ENCODE measurements around the gene F2RL1. TPM values are rescaled to one million over a fixed set of nuclear protein-coding genes. Genes with fewer than 3 reads are reported as not detected.

F2RL1 gene
- total RNA-seq, 1 experiment from 2014 or later: 51.8 TPM

DNA sequence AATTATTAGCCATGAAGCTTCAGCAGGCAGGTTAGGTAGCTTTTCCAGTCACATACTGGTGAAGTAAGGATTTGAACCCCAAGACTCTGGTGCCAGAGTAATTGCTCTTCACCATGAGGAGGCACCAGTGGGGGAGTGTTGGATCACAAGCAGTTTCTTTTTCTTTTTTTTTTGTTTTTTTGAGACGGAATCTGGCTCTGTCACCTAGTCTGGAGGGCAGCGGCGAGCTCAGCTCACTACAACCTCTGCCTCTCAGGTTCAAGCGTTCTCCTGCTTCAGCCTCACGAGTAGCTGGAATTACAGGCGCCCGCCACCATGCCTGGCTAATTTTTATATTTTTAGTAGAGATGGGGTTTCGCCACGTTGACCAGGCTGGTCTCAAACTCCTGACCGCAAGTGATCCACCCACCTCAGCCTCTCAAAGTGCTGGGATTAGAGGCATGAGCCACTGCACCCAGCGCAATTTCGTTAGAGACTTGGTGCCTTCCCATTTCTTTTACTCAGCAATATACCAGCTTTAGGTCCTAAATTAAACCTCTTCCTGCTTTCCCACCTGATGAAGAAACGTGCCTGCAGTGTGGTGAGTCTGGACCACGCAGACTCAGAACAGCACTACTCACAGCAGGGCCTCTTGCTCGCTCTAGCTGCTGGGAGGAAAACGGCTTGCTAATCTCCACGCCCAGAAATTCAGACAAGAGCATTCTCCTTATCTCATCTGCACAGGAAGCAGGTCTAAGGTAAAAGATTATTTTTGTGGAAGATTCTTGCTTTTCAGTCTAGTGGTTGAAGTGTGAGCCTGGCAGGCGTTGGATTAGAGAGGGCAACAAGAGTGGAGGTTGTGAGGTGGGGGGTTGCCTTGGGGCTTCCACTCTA lies 30.8 kb downstream of the F2RL1 start, which contains the start of gene S100Z:
S100Z (plus strand) TSS at position 596 of the 873 bp plus-strand sequence. CDS start 25,346 bp downstream, outside the sequence.
- TF ChIP-seq, protein P1, sequence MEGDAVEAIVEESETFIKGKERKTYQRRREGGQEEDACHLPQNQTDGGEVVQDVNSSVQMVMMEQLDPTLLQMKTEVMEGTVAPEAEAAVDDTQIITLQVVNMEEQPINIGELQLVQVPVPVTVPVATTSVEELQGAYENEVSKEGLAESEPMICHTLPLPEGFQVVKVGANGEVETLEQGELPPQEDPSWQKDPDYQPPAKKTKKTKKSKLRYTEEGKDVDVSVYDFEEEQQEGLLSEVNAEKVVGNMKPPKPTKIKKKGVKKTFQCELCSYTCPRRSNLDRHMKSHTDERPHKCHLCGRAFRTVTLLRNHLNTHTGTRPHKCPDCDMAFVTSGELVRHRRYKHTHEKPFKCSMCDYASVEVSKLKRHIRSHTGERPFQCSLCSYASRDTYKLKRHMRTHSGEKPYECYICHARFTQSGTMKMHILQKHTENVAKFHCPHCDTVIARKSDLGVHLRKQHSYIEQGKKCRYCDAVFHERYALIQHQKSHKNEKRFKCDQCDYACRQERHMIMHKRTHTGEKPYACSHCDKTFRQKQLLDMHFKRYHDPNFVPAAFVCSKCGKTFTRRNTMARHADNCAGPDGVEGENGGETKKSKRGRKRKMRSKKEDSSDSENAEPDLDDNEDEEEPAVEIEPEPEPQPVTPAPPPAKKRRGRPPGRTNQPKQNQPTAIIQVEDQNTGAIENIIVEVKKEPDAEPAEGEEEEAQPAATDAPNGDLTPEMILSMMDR (IDR thresholded peaks at IDR 0.05; ENCODE audit: insufficient read depth in 1 of 2, low read depth in 1 of 2, low read length in 1 of 2, severe bottlenecking in 1 of 2, unreplicated experiment in 1 of 2): no peak
- DNase-seq: peak; percentile 25 to 79
- Mint-ChIP-seq H3K9me3 (ENCODE audit: unreplicated experiment) (peaks cover 11% of the 10 kb centered on the region), H3K4me1 (ENCODE audit: low read depth, unreplicated experiment) (peaks cover 24% of the 10 kb centered on the region), H3K27me3 (ENCODE audit: insufficient read depth, unreplicated experiment) (no peaks in the 10 kb centered on the region), H3K36me3 (ENCODE audit: insufficient read depth, unreplicated experiment) (no peaks in the 10 kb centered on the region), H3K27ac (ENCODE audit: unreplicated experiment) (no peak within 1 kb of the TSS), H3K4me3 (ENCODE audit: unreplicated experiment) (peak within 1 kb of the TSS; percentile 5)
- CTCF ChIA-PET: no interaction called here
- Histone ChIP-seq H3K4me1 (peaks cover 32% of the 10 kb centered on the region), H3K27me3 (replicated peaks; ENCODE audit: control insufficient read depth, insufficient read depth, low read length) (no peaks in the 10 kb centered on the region), H3K9me3 (0 out of 2 replicates have a peak, but pooled peaks cover 3% of the 10 kb centered on the region), H3K4me3 (ENCODE audit: low read depth, low read length) (no peak within 1 kb of the TSS), H3K36me3 (ENCODE audit: control insufficient read depth, insufficient read depth, low read length) (no peaks in the 10 kb centered on the region)
- intact Hi-C loops (cut with micrococcal nuclease; ENCODE audit: unreplicated experiment): no loop called here
- BruUV-seq (replicated peaks): no TSS peak
- POLR2A ChIA-PET: interaction anchor here (0.5 kb wide), 1 partner anchor 276 kb away, joined by 3 read pairs; no protein-coding TSS in a partner anchor

DNA sequence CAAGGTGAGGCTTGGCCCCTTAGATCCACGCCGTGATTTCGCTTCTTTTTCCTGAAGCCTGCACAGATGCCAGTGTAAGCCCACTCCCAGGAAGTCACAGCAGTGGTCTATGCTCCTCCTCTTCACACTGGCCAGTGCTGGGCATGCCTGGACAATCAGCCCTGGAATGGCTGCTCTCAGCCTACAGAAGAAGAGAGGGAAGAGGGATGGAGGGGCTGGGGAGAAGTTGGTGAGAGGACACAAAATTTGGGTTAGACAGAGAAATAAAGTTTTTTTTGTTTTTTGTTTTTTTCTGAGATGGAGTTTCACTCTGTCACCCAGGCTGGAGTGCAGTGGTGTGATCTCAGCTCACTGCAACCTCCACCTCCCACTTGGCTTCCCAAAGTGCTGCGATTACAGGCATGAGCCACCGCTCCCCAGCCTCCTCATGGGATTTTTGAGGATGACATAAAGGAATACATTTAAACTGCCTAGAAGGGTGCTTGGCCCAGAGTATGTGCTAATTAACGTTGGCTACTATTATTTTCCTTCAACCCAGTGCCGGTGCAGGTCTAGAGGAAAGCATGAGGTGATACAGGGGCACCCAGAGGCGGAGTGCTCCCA lies 31.8 kb downstream of the F2RL1 start:
- ChIA-PET CTCF (no interaction called here), POLR2A (interaction anchor here (0.5 kb wide), 1 partner anchor 275 kb away, joined by 3 read pairs; no protein-coding TSS in a partner anchor)
- Histone ChIP-seq H3K36me3 (ENCODE audit: control insufficient read depth, insufficient read depth, low read length) (no peaks in the 10 kb centered on the region), H3K9me3 (0 out of 2 replicates have a peak, but pooled peaks cover 10% of the 10 kb centered on the region), H3K27me3 (replicated peaks; ENCODE audit: control insufficient read depth, insufficient read depth, low read length) (no peaks in the 10 kb centered on the region), H3K4me1 (peaks cover 42% of the 10 kb centered on the region), H3K4me3 (ENCODE audit: low read depth, low read length) (no peak overlapping the region)
- H3K27ac Mint-ChIP-seq (ENCODE audit: unreplicated experiment): no peak overlapping the region
- TF ChIP-seq, protein P1 (IDR thresholded peaks at IDR 0.05; ENCODE audit: insufficient read depth in 1 of 2, low read depth in 1 of 2, low read length in 1 of 2, severe bottlenecking in 1 of 2, unreplicated experiment in 1 of 2): no peak
- no peaks in the 10 kb centered on the region for H3K36me3 Mint-ChIP-seq (ENCODE audit: insufficient read depth, unreplicated experiment)
- H3K4me1 Mint-ChIP-seq (ENCODE audit: low read depth, unreplicated experiment): peaks cover 30% of the 10 kb centered on the region
- H3K9me3 Mint-ChIP-seq (ENCODE audit: unreplicated experiment): peaks cover 11% of the 10 kb centered on the region
- intact Hi-C loops (cut with micrococcal nuclease; ENCODE audit: unreplicated experiment): no loop called here
- no peaks in the 10 kb centered on the region for H3K27me3 Mint-ChIP-seq (ENCODE audit: insufficient read depth, unreplicated experiment)
- DNase-seq: no peak
- H3K4me3 Mint-ChIP-seq (ENCODE audit: unreplicated experiment): no peak overlapping the region
- BruUV-seq (replicated peaks): no TSS peak

DNA sequence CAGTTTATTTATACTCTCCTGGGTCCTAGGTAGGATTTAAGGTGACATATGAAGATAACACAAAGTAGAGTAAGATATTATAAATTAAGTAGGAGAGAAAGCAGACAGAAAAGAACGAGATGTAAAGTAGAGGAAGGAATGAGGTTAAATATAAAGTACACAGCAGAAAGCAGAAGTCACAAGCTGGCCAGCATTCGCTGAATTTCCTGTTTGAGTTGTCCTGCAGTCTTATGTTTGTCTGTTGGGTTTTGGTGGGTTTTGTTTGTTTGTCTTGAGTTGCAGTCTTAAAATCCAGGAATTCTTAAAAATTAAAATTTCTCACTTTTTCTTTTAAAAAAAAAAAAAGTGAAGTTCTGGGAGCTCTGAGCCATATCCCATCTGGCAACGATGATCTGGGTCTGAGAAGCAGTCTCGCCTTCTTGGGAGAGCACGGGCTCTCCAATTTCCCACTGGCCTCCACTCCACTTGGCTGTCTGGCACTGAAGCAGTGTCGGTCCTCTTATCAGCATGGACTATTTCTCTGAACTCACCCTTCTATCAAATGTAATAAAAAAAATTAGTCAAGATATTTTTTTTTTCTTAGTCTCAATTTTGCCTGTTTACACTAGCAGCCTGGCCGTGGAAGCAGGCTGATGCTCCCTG lies 33.0 kb downstream of the F2RL1 start:
- no peak overlapping the region for H3K27ac Mint-ChIP-seq (ENCODE audit: unreplicated experiment)

More for the DNA sequence above, 33.0 kb downstream of the F2RL1 start:
- Histone ChIP-seq H3K36me3 (ENCODE audit: control insufficient read depth, insufficient read depth, low read length) (no peaks in the 10 kb centered on the region), H3K4me3 (ENCODE audit: low read depth, low read length) (no peak overlapping the region), H3K9me3 (0 out of 2 replicates have a peak, but pooled peaks cover 10% of the 10 kb centered on the region), H3K4me1 (peaks cover 46% of the 10 kb centered on the region), H3K27me3 (replicated peaks; ENCODE audit: control insufficient read depth, insufficient read depth, low read length) (no peaks in the 10 kb centered on the region)
- no peaks in the 10 kb centered on the region for H3K36me3 Mint-ChIP-seq (ENCODE audit: insufficient read depth, unreplicated experiment)
- intact Hi-C loops (cut with micrococcal nuclease; ENCODE audit: unreplicated experiment): no loop called here
- POLR2A ChIA-PET: no interaction called here
- peaks cover 11% of the 10 kb centered on the region for H3K9me3 Mint-ChIP-seq (ENCODE audit: unreplicated experiment)
- no TSS peak for BruUV-seq (replicated peaks)
- DNase-seq: no peak
- TF ChIP-seq, protein P1 (IDR thresholded peaks at IDR 0.05; ENCODE audit: insufficient read depth in 1 of 2, low read depth in 1 of 2, low read length in 1 of 2, severe bottlenecking in 1 of 2, unreplicated experiment in 1 of 2): no peak
- no peak overlapping the region for H3K4me3 Mint-ChIP-seq (ENCODE audit: unreplicated experiment)
- CTCF ChIA-PET: no interaction called here
- H3K27me3 Mint-ChIP-seq (ENCODE audit: insufficient read depth, unreplicated experiment): no peaks in the 10 kb centered on the region
- peaks cover 35% of the 10 kb centered on the region for H3K4me1 Mint-ChIP-seq (ENCODE audit: low read depth, unreplicated experiment)
